ENCODE results near the gene IPO8.
"Not testable (repeated sequence)": the region's sequence is repeated elsewhere in the genome, so short reads cannot be mapped to it uniquely, and the experiment has no call there.

Gene IPO8

GRCh38 chr12:30604302-30604701 lies 91.4 kb downstream of the IPO8 start:
- not testable (repeated sequence) for DNase-seq (ENCODE audit: low read depth)

- DNase-seq (ENCODE audit: low read depth), result no peak
Observed at GRCh38 chr12:30603129-30603528, 92.5 kb downstream of the IPO8 start.

- DNase-seq (ENCODE audit: low read depth), result no peak
Observed at GRCh38 chr12:30602678-30603077, 93.0 kb downstream of the IPO8 start.

GRCh38 chr12:30599608-30600007 lies 96.1 kb downstream of the IPO8 start:
- DNase-seq (ENCODE audit: low read depth), result no peak

- no peak for DNase-seq (ENCODE audit: low read depth)
Observed at GRCh38 chr12:30598889-30599288, 96.8 kb downstream of the IPO8 start.

- no peak for DNase-seq (ENCODE audit: low read depth)
Observed at GRCh38 chr12:30595742-30596141, 99.9 kb downstream of the IPO8 start.

- DNase-seq (ENCODE audit: low read depth), result peak; percentile 11
Observed at GRCh38 chr12:30594509-30594908, 101.2 kb downstream of the IPO8 start.

- not testable (repeated sequence) for DNase-seq (ENCODE audit: low read depth)
Observed at GRCh38 chr12:30588572-30588971, 107.1 kb downstream of the IPO8 start.

GRCh38 chr12:30587782-30588181 lies 107.9 kb downstream of the IPO8 start:
- no peak for DNase-seq (ENCODE audit: low read depth)

- no peak for DNase-seq (ENCODE audit: low read depth)
Observed at GRCh38 chr12:30585877-30586276, 109.8 kb downstream of the IPO8 start.

GRCh38 chr12:30582943-30583342 lies 112.7 kb downstream of the IPO8 start:
- DNase-seq (ENCODE audit: low read depth), result no peak

- no peak for DNase-seq (ENCODE audit: low read depth)
Observed at GRCh38 chr12:30580344-30580743, 115.3 kb downstream of the IPO8 start.

All from HS-27A (cell line).